ENCODE results near the gene PPIA.
"Not testable (repeated sequence)": the region's sequence is repeated elsewhere in the genome, so short reads cannot be mapped to it uniquely, and the experiment has no call there.

The PPIA gene

DNA sequence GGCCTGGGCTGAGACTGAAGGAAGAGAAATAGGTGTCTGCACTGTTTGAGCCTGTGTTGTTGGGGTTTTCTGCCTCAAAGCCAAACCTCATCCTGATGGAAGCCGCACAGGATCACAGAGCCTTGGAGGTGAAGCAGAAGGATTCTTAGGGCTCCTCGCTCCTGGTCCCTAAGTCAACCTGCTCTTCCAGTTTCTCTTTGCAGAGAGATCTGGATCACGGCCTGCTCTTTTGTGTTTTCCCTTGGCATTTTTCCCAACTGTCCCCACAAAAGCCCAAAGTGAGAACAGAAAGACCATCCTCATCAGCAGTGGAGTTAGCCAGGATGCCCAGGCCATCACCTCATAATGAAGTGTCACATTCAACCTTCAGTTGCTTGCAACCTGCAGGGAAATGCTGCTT, 20.3 kb upstream of the PPIA start:
- Histone ChIP-seq H3K27ac (ENCODE audit: low read length) (no peak overlapping the region), H3F3A (ENCODE audit: insufficient read depth, low read length) (no peaks in the 10 kb centered on the region), H3K9me2 (replicated peaks; ENCODE audit: insufficient read depth, low read length) (no peaks in the 10 kb centered on the region), H3K9ac (ENCODE audit: low read length) (no peak overlapping the region), H3K4me1 (ENCODE audit: low read length) (no peaks in the 10 kb centered on the region), H3K27me3 (replicated peaks; ENCODE audit: insufficient read depth, low read length) (no peaks in the 10 kb centered on the region), H4K20me1 (ENCODE audit: insufficient read depth, low read length) (no peaks in the 10 kb centered on the region), H3K79me2 (ENCODE audit: low read length) (no peaks in the 10 kb centered on the region), H3K9me3 (replicated peaks; ENCODE audit: insufficient read depth, low read length) (no peaks in the 10 kb centered on the region), H2AFZ (ENCODE audit: low read length) (no peak overlapping the region), H3K4me2 (ENCODE audit: low read depth, low read length) (no peak overlapping the region), H3K4me3 (ENCODE audit: low read length) (no peak overlapping the region), H3K36me3 (replicated peaks; ENCODE audit: insufficient read depth, low read length) (no peaks in the 10 kb centered on the region)
- no peak for DNase-seq
- TF ChIP-seq EZH2phosphoT487 (IDR thresholded peaks at IDR 0.05; ENCODE audit: low read length) = no peak
- no peak for TF ChIP-seq EZH2 (optimal IDR thresholded peaks at IDR 0.05; ENCODE audit: low read depth, low read length)
- TF ChIP-seq, protein P1, sequence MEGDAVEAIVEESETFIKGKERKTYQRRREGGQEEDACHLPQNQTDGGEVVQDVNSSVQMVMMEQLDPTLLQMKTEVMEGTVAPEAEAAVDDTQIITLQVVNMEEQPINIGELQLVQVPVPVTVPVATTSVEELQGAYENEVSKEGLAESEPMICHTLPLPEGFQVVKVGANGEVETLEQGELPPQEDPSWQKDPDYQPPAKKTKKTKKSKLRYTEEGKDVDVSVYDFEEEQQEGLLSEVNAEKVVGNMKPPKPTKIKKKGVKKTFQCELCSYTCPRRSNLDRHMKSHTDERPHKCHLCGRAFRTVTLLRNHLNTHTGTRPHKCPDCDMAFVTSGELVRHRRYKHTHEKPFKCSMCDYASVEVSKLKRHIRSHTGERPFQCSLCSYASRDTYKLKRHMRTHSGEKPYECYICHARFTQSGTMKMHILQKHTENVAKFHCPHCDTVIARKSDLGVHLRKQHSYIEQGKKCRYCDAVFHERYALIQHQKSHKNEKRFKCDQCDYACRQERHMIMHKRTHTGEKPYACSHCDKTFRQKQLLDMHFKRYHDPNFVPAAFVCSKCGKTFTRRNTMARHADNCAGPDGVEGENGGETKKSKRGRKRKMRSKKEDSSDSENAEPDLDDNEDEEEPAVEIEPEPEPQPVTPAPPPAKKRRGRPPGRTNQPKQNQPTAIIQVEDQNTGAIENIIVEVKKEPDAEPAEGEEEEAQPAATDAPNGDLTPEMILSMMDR (IDR thresholded peaks at IDR 0.05; ENCODE audit: low read length) = no peak

DNA sequence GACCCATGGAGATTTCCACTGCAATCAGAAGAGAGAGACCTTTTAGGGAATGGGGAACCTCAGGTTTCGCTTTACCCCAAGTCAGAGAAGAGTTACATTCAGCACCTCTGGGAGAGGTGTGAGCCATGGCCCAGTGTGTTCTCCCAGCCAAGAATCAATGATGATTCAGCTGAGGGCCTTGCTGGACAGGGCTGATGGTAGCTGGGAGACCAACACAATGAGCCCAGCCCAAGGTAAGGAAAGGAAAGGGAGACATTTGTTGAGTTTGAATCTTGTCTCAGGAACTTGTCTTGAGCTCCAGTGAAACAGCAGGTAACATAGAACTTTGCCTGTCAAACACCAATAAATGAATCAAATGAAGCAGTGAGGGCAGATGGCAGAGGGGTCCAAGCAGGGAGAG, 14.0 kb upstream of the PPIA start:
- no peaks in the 10 kb centered on the region for H3K27me3 ChIP-seq (replicated peaks; ENCODE audit: insufficient read depth, low read length)
- TF ChIP-seq EZH2phosphoT487 (IDR thresholded peaks at IDR 0.05; ENCODE audit: low read length) = no peak

DNA sequence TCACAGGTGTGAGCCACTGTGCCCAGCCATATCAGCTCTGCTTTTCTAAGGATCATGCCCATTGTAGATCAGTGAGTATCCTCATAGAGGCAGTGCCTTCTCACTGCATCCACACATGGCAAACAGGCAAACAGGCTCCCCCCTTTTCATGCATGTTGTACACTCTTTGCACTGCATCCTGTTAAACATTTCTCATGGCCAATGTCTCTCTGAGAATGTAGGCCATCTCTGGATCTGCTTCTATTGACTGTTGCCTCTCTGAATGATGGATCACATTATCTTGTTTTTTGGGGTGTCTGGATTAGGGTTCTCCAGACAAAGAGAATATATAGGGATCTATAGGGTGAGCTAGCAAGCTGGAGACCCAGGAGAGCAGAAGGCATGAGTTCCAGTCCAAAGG, 13.1 kb upstream of the PPIA start:
- Histone ChIP-seq H3K4me3 (ENCODE audit: low read length) (no peak overlapping the region), H3K9ac (ENCODE audit: low read length) (no peak overlapping the region), H3K36me3 (replicated peaks; ENCODE audit: insufficient read depth, low read length) (no peaks in the 10 kb centered on the region), H3K9me3 (replicated peaks; ENCODE audit: insufficient read depth, low read length) (no peaks in the 10 kb centered on the region), H3F3A (ENCODE audit: insufficient read depth, low read length) (0 out of 2 replicates have a peak, but pooled peaks cover 8% of the 10 kb centered on the region), H3K27ac (ENCODE audit: low read length) (no peak overlapping the region), H3K79me2 (ENCODE audit: low read length) (no peaks in the 10 kb centered on the region), H3K27me3 (replicated peaks; ENCODE audit: insufficient read depth, low read length) (no peaks in the 10 kb centered on the region), H4K20me1 (ENCODE audit: insufficient read depth, low read length) (no peaks in the 10 kb centered on the region), H2AFZ (ENCODE audit: low read length) (no peak overlapping the region), H3K4me1 (ENCODE audit: low read length) (peaks cover 5% of the 10 kb centered on the region; the same call in 1 of the 2 replicates), H3K4me2 (ENCODE audit: low read depth, low read length) (no peak overlapping the region), H3K9me2 (replicated peaks; ENCODE audit: insufficient read depth, low read length) (no peaks in the 10 kb centered on the region)
- TF ChIP-seq, protein P1 (IDR thresholded peaks at IDR 0.05; ENCODE audit: low read length) = no peak
- TF ChIP-seq EZH2phosphoT487 (IDR thresholded peaks at IDR 0.05; ENCODE audit: low read length) (no peak), EZH2 (optimal IDR thresholded peaks at IDR 0.05; ENCODE audit: low read depth, low read length) (no peak)
- DNase-seq = no peak

More for the DNA sequence above, 14.0 kb upstream of the PPIA start:
- H3K9ac ChIP-seq (ENCODE audit: low read length) = no peak overlapping the region
- no peaks in the 10 kb centered on the region for H3K36me3 ChIP-seq (replicated peaks; ENCODE audit: insufficient read depth, low read length)
- no peaks in the 10 kb centered on the region for H3K9me2 ChIP-seq (replicated peaks; ENCODE audit: insufficient read depth, low read length)
- H3K4me3 ChIP-seq (ENCODE audit: low read length) = no peak overlapping the region
- 0 out of 2 replicates have a peak, but pooled peaks cover 8% of the 10 kb centered on the region for H3F3A ChIP-seq (ENCODE audit: insufficient read depth, low read length)
- H3K4me2 ChIP-seq (ENCODE audit: low read depth, low read length) = no peak overlapping the region
- peaks cover 5% of the 10 kb centered on the region; the same call in 1 of the 2 replicates for H3K4me1 ChIP-seq (ENCODE audit: low read length)
- H3K27ac ChIP-seq (ENCODE audit: low read length) = no peak overlapping the region
- no peaks in the 10 kb centered on the region for H3K79me2 ChIP-seq (ENCODE audit: low read length)
- no peak overlapping the region for H2AFZ ChIP-seq (ENCODE audit: low read length)
- H4K20me1 ChIP-seq (ENCODE audit: insufficient read depth, low read length) = no peaks in the 10 kb centered on the region
- no peaks in the 10 kb centered on the region for H3K9me3 ChIP-seq (replicated peaks; ENCODE audit: insufficient read depth, low read length)
- DNase-seq = no peak

DNA sequence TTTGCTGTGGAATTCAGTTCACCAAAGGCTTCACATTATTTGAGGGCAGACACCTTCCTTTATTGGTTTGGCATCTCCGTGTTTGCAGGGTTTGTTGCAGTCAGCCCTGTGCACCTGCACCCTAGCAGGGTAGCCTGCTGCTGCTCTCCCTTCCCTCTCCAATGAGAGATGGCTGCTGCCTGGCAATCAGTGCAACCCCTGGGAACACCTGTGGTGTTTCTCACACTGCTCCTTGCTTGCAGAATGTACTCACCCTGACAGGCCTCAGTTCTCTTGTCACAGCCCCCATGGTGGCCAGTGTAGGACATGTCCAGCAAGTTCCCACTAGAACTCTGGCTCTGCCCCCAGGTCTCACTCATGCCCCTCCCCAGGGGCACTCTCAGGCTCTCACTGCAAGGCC, 12.1 kb upstream of the PPIA start:
- DNase-seq = no peak
- Histone ChIP-seq H4K20me1 (ENCODE audit: insufficient read depth, low read length) (no peaks in the 10 kb centered on the region), H3K27ac (ENCODE audit: low read length) (no peak overlapping the region), H3K9me3 (replicated peaks; ENCODE audit: insufficient read depth, low read length) (no peaks in the 10 kb centered on the region), H2AFZ (ENCODE audit: low read length) (no peak overlapping the region), H3F3A (ENCODE audit: insufficient read depth, low read length) (0 out of 2 replicates have a peak, but pooled peaks cover 8% of the 10 kb centered on the region), H3K4me3 (ENCODE audit: low read length) (no peak overlapping the region), H3K27me3 (replicated peaks; ENCODE audit: insufficient read depth, low read length) (no peaks in the 10 kb centered on the region), H3K4me1 (ENCODE audit: low read length) (peaks cover 5% of the 10 kb centered on the region; the same call in 1 of the 2 replicates), H3K4me2 (ENCODE audit: low read depth, low read length) (no peak overlapping the region), H3K9ac (ENCODE audit: low read length) (no peak overlapping the region), H3K79me2 (ENCODE audit: low read length) (no peaks in the 10 kb centered on the region), H3K36me3 (replicated peaks; ENCODE audit: insufficient read depth, low read length) (no peaks in the 10 kb centered on the region), H3K9me2 (replicated peaks; ENCODE audit: insufficient read depth, low read length) (no peaks in the 10 kb centered on the region)
- no peak for TF ChIP-seq EZH2phosphoT487 (IDR thresholded peaks at IDR 0.05; ENCODE audit: low read length)
- no peak for TF ChIP-seq EZH2 (optimal IDR thresholded peaks at IDR 0.05; ENCODE audit: low read depth, low read length)
- TF ChIP-seq, protein P1 (IDR thresholded peaks at IDR 0.05; ENCODE audit: low read length) = no peak

DNA sequence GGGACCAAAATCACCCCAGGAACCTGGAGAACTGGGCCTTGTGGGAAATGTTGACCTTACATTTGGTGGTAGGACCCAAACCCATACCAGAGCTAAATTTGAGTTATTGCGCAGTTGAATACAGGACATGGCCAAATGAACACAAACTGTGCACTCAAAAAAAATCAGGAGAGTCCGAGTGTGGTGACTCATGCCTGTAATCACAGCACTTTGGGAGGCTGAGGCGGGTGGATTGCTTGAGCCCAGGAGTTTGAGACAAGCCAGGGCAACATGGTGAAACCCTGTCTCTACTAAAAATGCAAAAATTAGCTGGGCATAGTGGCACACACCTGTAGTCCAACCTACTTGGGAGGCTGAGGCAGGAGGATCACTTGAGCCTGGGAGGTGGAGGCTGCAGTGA, 11.3 kb upstream of the PPIA start:
- H3F3A ChIP-seq (ENCODE audit: insufficient read depth, low read length); DNase-seq; H4K20me1 ChIP-seq (ENCODE audit: insufficient read depth, low read length); H3K4me2 ChIP-seq (ENCODE audit: low read depth, low read length); H3K9me3 ChIP-seq (replicated peaks; ENCODE audit: insufficient read depth, low read length); H3K27me3 ChIP-seq (replicated peaks; ENCODE audit: insufficient read depth, low read length); H3K36me3 ChIP-seq (replicated peaks; ENCODE audit: insufficient read depth, low read length); H2AFZ ChIP-seq (ENCODE audit: low read length); H3K27ac ChIP-seq (ENCODE audit: low read length); H3K9ac ChIP-seq (ENCODE audit: low read length); H3K4me1 ChIP-seq (ENCODE audit: low read length); H3K79me2 ChIP-seq (ENCODE audit: low read length); H3K9me2 ChIP-seq (replicated peaks; ENCODE audit: insufficient read depth, low read length); H3K4me3 ChIP-seq (ENCODE audit: low read length): not testable (repeated sequence)
